SK-N-SH (cell line): ENCODE measurements around the gene NDUFA12. TPM values are rescaled to one million over a fixed set of nuclear protein-coding genes. Genes with fewer than 3 reads are reported as not detected.

Experiments used
- CTCF ChIA-PET: fragments of 300-600, 350-600 bp; formaldehyde crosslinking; extraction: SDS; loops from one replicate; lab custom pipeline; 2021; lab: Yijun Ruan, JAX
- POLR2A ChIA-PET: fragments of 350-600 bp; sonication (Branson Sonifier 250); formaldehyde crosslinking; extraction: SDS; loops from one replicate; lab custom pipeline; 2020; ENCODE audit warnings: antibody characterized with exemption, inconsistent platforms; lab: Yijun Ruan, JAX
- DNase-seq: peaks from one replicate; pipeline ENCODE4 v3.0.0; 2012
- H2AFZ ChIP-seq: fragments of 200-600 bp; sonication (generic); 2 replicates; pipeline ENCODE4 v1.8.1; 2016; ENCODE audit warnings: antibody characterized with exemption, mild to moderate bottlenecking, low read depth
- H3F3A ChIP-seq: fragments of 200-600 bp; sonication (generic); replicated peaks from 2 replicates; pipeline ENCODE3; 2016; ENCODE audit warnings: antibody characterized with exemption, mild to moderate bottlenecking; ENCODE audit not compliant: insufficient read depth
- H3K27ac ChIP-seq, 2 experiments: fragments of 200-500 bp in 1 of 2; fragments of 200-600 bp in 1 of 2; sonication (Bioruptor generic) in 1 of 2; sonication (generic), shearing (Covaris generic) in 1 of 2; 2 replicates each; pipeline versions ENCODE4 v1.5.1 to v1.6.1; 2014 to 2016; ENCODE audit warnings: low read depth in 2 of 2, inconsistent platforms in 1 of 2, low read length in 1 of 2, mild to moderate bottlenecking in 1 of 2, mixed read lengths in 1 of 2
- H3K27me3 ChIP-seq: fragments of 200-600 bp; sonication (generic), shearing (Covaris generic); 2 replicates; pipeline ENCODE4 v1.6.1; 2016; ENCODE audit warnings: mixed run types; ENCODE audit not compliant: insufficient read depth
- H3K36me3 ChIP-seq, 2 experiments: fragments of 200-500 bp in 1 of 2; fragments of 200-600 bp in 1 of 2; sonication (Bioruptor generic) in 1 of 2; sonication (generic) in 1 of 2; replicated peaks in 1 of 2; 2 replicates each; pipeline versions ENCODE3 to v1.5.1; 2014 to 2016; ENCODE audit warnings: low read length in 1 of 2, mild to moderate bottlenecking in 1 of 2; ENCODE audit not compliant: insufficient read depth in 2 of 2, control insufficient read depth in 1 of 2
- H3K4me1 ChIP-seq, 2 experiments: fragments of 200-500 bp in 1 of 2; fragments of 200-600 bp in 1 of 2; sonication (Bioruptor generic) in 1 of 2; sonication (generic), shearing (Covaris generic) in 1 of 2; 2 replicates each; pipeline versions ENCODE4 v1.5.1 to v1.6.1; 2014 to 2016; ENCODE audit warnings: low read depth in 1 of 2, low read length in 1 of 2, mixed run types in 1 of 2; ENCODE audit not compliant: insufficient read depth in 2 of 2, control insufficient read depth in 1 of 2
- H3K4me2 ChIP-seq: fragments of 200-600 bp; sonication (generic), shearing (Covaris generic); 2 replicates; pipeline ENCODE4 v1.6.1; 2017; ENCODE audit warnings: mixed run types
- H3K4me3 ChIP-seq, 2 experiments: fragments of 200-500 bp in 1 of 2; fragments of 200-600 bp in 1 of 2; sonication (Bioruptor generic) in 1 of 2; sonication (generic), shearing (Covaris generic) in 1 of 2; 2 replicates each; pipeline versions ENCODE4 v1.5.1 to v1.8.1; 2014 to 2016; ENCODE audit warnings: low read depth in 2 of 2, inconsistent platforms in 1 of 2, low read length in 1 of 2, mild to moderate bottlenecking in 1 of 2, mixed read lengths in 1 of 2, moderate library complexity in 1 of 2
- H3K79me2 ChIP-seq: fragments of 200-600 bp; sonication (generic); 2 replicates; pipeline ENCODE4 v1.8.1; 2017; ENCODE audit warnings: mild to moderate bottlenecking; ENCODE audit not compliant: insufficient read depth
- H3K9ac ChIP-seq: fragments of 200-600 bp; sonication (generic); 2 replicates; pipeline ENCODE4 v1.6.1; 2017; ENCODE audit warnings: mixed run types
- H3K9me2 ChIP-seq: fragments of 200-600 bp; sonication (generic); 2 replicates; pipeline ENCODE4 v1.6.1; 2017; ENCODE audit warnings: mixed run types
- H3K9me3 ChIP-seq: fragments of 200-600 bp; sonication (generic); 2 replicates; pipeline ENCODE4 v1.6.1; 2017; ENCODE audit warnings: mixed run types, mild to moderate bottlenecking, moderate library complexity
- H4K20me1 ChIP-seq: fragments of 200-600 bp; sonication (generic); 2 replicates; pipeline ENCODE4 v1.6.1; 2017; ENCODE audit warnings: mild to moderate bottlenecking, mixed run types; ENCODE audit not compliant: insufficient read depth
- CHD2 ChIP-seq: fragments of 150-350 bp; IDR thresholded peaks from 2 replicates; pipeline ENCODE4 v1.6.1; 2018; ENCODE audit warnings: low read length; ENCODE audit not compliant: partially characterized antibody
- EZH2phosphoT487 ChIP-seq: fragments of 200-600 bp; sonication (generic); IDR thresholded peaks from 2 replicates; pipeline ENCODE4 v1.6.1; 2017; ENCODE audit warnings: low read depth, mixed run types, mild to moderate bottlenecking, antibody characterized with exemption, moderate library complexity, borderline replicate concordance
- FOXJ3 ChIP-seq: sonication (generic); formaldehyde crosslinking; IDR thresholded peaks from 2 replicates; pipeline ENCODE4 v1.5.1; 2020; ENCODE audit warnings: mild to moderate bottlenecking, missing genetic modification reagents
- JUND ChIP-seq: IDR thresholded peaks from 2 replicates; pipeline ENCODE4 v1.4.0; 2012
- MAX ChIP-seq: IDR thresholded peaks from 2 replicates; pipeline ENCODE4 v1.4.0; 2012; ENCODE audit warnings: low read depth
- MEF2A ChIP-seq: IDR thresholded peaks from 2 replicates; pipeline ENCODE4 v1.4.0; 2012; ENCODE audit warnings: low read depth, borderline replicate concordance
- MXI1 ChIP-seq: IDR thresholded peaks from 2 replicates; pipeline ENCODE4 v1.6.1; 2012; ENCODE audit warnings: mild to moderate bottlenecking, low read depth, low read length, improper control_type of control experiment
- NFIC ChIP-seq: IDR thresholded peaks from 2 replicates; pipeline ENCODE4 v1.4.0; 2012; ENCODE audit warnings: borderline replicate concordance
- NRF1 ChIP-seq: IDR thresholded peaks from 2 replicates; pipeline ENCODE4 v1.6.1; 2012; ENCODE audit warnings: low read depth, mild to moderate bottlenecking, low read length
- PBX3 ChIP-seq: IDR thresholded peaks from 2 replicates; pipeline ENCODE4; 2012
- POLR2AphosphoS5 ChIP-seq: IDR thresholded peaks from 2 replicates; pipeline ENCODE4 v1.6.1; 2012; ENCODE audit warnings: low read depth, low read length
- RAD21 ChIP-seq: IDR thresholded peaks from 2 replicates; pipeline ENCODE4 v1.6.1; 2012; ENCODE audit warnings: mild to moderate bottlenecking, low read length
- RFX5 ChIP-seq: IDR thresholded peaks from 2 replicates; pipeline ENCODE4 v1.6.1; 2012; ENCODE audit warnings: mild to moderate bottlenecking, improper control_type of control experiment, low read length
- RXRA ChIP-seq: IDR thresholded peaks from 2 replicates; pipeline ENCODE4 v1.4.0; 2012; ENCODE audit warnings: low read depth, mild to moderate bottlenecking, borderline replicate concordance
- TAF1 ChIP-seq: IDR thresholded peaks from 2 replicates; pipeline ENCODE4 v1.6.1; 2012; ENCODE audit warnings: low read depth, mild to moderate bottlenecking, low read length, moderate library complexity, borderline replicate concordance
- TCF12 ChIP-seq: IDR thresholded peaks from 2 replicates; pipeline ENCODE4 v1.4.0; 2012
- TEAD4 ChIP-seq: IDR thresholded peaks from 2 replicates; pipeline ENCODE4 v1.4.0; 2012; ENCODE audit warnings: mild to moderate bottlenecking, borderline replicate concordance; ENCODE audit not compliant: insufficient read depth
- USF1 ChIP-seq: IDR thresholded peaks from 2 replicates; pipeline ENCODE4 v1.4.0; 2012; ENCODE audit warnings: low read depth, borderline replicate concordance
- ZBTB33 ChIP-seq: IDR thresholded peaks from 2 replicates; pipeline ENCODE4 v1.4.0; 2012; ENCODE audit warnings: low read depth, borderline replicate concordance
- WGBS: methylation state at CpG from one replicate; pipeline ENCODE4 v1.1.6; 2017; ENCODE audit warnings: low lambda C conversion rate; 5-methylcytosine and 5-hydroxymethylcytosine counted together
- polyA plus RNA-seq, 3 experiments: library from polyadenylated mRNA; depleted of rRNA; stranded (reverse); fragments of >200 nt; gene quantifications; 2 replicates each; pipeline ENCODE4 v1.2.3, GENCODE V29; 2012

Gene NDUFA12
- polyA plus RNA-seq, 1 of the 3 experiments (the other 2 are of a cell fraction) = 106 TPM

GRCh38 chr12:94988471-94988870, 15.0 kb downstream of the NDUFA12 start:
- Histone ChIP-seq H3K9me2 (no peaks in the 10 kb centered on the region), H3K27ac (no peak overlapping the region), H2AFZ (no peak overlapping the region), H3K4me3 (no peak overlapping the region), H3K27me3 (no peaks in the 10 kb centered on the region), H3K9me3 (no peaks in the 10 kb centered on the region), H3K4me2 (no peak overlapping the region), H3K9ac (no peak overlapping the region), H3K79me2 (peaks cover 3% of the 10 kb centered on the region; the same call in 1 of the 2 replicates), H3K36me3 (peaks cover 10 to 11% of the 10 kb centered on the region in 2 experiments), H3K4me1 (no peaks in the 10 kb centered on the region; a peak in 1 of 4 replicates), H4K20me1 (peaks cover 2% of the 10 kb centered on the region; the same call in 1 of the 2 replicates), H3F3A (no peaks in the 10 kb centered on the region)
- no peak for DNase-seq
- ChIA-PET POLR2A (interaction anchor here (1.2 kb wide), 1 partner anchor 15 kb away, joined by 3 read pairs; the partner anchor contains the start of gene NDUFA12), CTCF (no interaction called here)
- 97% methylated on average over 6 of the region's 6 CpGs for WGBS
- no peak for TF ChIP-seq ZBTB33
- TF ChIP-seq RXRA = no peak
- TF ChIP-seq NRF1 = no peak
- TF ChIP-seq EZH2phosphoT487 = no peak
- TF ChIP-seq MEF2A = no peak
- no peak for TF ChIP-seq MXI1
- no peak for TF ChIP-seq MAX
- no peak for TF ChIP-seq NFIC
- no peak for TF ChIP-seq RAD21
- no peak for TF ChIP-seq TEAD4
- no peak for TF ChIP-seq USF1
- no peak for TF ChIP-seq CHD2
- no peak for TF ChIP-seq FOXJ3
- no peak for TF ChIP-seq POLR2AphosphoS5
- no peak for TF ChIP-seq RFX5
- TF ChIP-seq PBX3 = no peak
- TF ChIP-seq TAF1 = no peak
- TF ChIP-seq JUND = no peak
- no peak for TF ChIP-seq TCF12
